ENCODE results near the gene RPS27A. TPM values are rescaled to one million over a fixed set of nuclear protein-coding genes. Genes with fewer than 3 reads are reported as not detected.

Gene RPS27A
- 363 and 422 TPM in 2 replicates for total RNA-seq

DNA sequence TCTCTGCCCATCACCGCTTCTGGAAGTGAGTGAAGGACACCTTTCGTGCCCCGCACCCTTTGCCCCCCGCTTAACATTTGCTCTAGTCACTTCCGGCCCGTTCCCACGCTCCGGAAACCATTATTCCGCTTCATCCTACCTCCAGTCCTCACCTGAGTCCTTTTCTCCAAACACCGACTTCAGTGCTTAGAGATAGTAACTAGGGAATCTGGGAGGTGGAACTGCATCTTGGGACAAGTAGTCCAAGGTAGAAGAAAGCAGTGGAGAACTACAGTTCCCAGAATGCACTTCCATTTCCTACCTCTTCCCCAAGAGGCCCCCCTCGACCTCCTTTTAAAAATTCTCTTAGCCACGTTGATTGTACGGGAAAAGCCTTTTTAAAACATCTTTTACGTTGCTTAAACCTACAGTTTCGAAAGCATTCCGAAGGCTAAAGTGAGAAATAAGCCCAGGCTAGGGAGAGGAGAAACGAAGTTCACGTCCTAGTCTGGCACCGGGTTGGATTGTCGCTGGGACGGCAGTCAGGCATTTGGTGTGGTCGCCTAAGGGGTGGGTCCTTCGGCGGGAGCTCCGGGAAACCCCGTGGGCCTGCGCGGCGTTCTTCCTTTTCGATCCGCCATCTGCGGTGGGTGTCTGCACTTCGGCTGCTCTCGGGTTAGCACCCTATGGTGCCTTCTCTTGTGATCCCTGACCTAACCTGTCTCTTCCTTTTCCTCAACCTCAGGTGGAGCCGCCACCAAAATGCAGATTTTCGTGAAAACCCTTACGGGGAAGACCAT, at the start of gene RPS27A, which contains the start of gene CLHC1:
Gene RPS27A (plus strand): TSS at position 605 of the 779 bp plus-strand sequence. CDS start 137 bp downstream, at position 742.
Gene CLHC1 (minus strand): TSS at position 210 of the 779 bp plus-strand sequence. CDS start 9,882 bp downstream, outside the sequence.

DNA sequence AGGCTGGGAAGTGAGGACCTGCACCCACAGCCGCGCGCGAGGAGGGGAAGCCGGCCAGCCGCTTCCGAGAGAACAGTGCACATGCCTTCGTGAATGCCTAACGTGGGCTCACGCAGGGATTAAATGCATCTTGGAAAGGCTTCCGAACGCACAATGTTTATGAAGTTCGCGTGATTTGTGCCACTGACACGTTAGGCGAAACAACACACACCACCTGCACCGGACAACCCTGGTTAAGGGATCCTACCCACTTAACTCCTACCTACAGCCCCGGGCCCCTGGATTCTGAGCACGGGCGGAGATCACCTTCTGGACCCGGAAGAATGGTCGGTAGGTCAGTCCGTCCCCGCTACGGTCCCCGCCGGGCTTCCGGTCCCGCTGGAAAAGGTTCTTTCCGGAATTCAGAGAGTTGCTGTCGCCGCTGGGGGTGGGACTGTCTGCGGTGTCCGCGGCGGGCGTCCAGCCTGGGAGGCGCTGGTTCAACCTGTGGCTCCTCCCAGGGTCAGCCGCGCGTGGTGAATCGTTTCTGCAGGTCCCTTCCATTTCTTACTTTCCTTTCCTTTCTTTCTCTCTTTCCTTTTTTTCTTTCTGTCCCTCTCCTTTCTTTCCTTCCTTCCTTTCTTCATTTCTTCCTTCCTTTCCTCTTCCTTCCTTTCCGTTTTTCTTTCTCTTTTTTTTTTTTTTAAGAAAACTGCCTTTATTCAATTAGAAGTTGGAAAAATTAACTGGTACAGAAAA, 36.6 kb downstream of the RPS27A start, which contains the start of gene MTIF2:
Gene MTIF2 (minus strand): TSS at position 325 of the 738 bp plus-strand sequence. CDS start 5,373 bp downstream, outside the sequence.

Other genes starting within 250 kb of the RPS27A start
- 202 and 212 TPM in 2 replicates for gene RTN4, start 182.2 kb upstream of the RPS27A start, total RNA-seq
- gene CLHC1, start 395 bp upstream of the RPS27A start, total RNA-seq, result 6.8 and 9.6 TPM in 2 replicates
- 26.4 and 27.3 TPM in 2 replicates for gene MTIF2, start 36.5 kb downstream of the RPS27A start, total RNA-seq
- gene CCDC88A, start 187.2 kb downstream of the RPS27A start, total RNA-seq, result 48.2 and 64.3 TPM in 2 replicates

Data from hair follicle dermal papilla cell (primary cell).